ENCODE data around the gene TVP23C. TPM values are rescaled to one million over a fixed set of nuclear protein-coding genes. Genes with fewer than 3 reads are reported as not detected.

The TVP23C gene
- total RNA-seq (2022; extraction: Qiagen RNA extraction): 6.9 to 12.6 TPM (median 8.1 TPM) in 5 replicates

DNA sequence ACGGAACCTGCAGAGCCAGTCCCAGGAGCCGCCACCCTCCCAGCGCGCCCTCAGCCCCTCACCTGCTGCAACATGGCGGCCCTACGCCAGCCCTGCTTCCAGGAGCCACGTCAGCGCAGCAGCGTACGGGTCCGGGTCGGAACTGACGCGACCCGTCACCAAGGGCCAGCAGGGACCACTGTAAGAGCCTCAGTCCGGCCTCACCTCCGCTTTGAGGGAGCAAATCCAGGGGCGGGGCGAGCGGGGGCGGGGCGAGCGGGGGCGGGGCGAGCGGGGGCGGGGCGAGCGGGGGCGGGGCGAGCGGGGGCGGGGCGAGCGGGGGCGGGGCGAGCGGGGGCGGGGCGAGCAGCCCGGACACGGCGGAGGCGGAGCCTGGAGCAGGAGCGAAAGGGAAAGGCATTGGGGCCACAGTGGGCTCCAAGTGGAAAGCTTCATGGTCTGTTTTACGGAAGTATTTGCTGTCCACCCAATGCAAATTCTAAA lies at the start of gene TVP23C:
TVP23C (minus strand) TSS at position 109 of the 483 bp plus-strand sequence; CDS start at position 74, 35 bp downstream.

DNA sequence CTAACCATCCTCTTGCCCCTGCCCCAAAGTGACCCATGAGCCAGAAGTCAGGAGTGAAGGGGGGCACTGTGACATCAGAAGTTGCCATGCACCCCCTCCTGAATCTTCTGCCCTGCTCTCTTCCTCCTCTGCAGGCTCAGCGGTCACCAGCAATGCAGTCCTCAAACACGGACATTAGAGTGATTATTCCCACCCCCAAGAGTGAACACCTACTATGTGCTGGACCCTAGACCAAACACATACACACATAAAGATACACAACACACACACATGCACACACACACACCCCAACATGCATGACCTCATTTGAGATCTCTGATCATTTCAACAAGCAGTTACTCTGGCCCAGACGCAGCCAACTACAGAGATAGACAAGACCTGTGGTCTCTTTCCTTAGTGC lies 95.7 kb downstream of the TVP23C start, which contains the start of gene CDRT4:
CDRT4 (minus strand) TSS at position 30 of the 400 bp plus-strand sequence. CDS start 27,383 bp downstream, outside the sequence.

Other genes starting within 250 kb of the TVP23C start
- gene TEKT3, start 221.9 kb downstream of the TVP23C start, total RNA-seq (2022; extraction: Qiagen RNA extraction): 0.27 to 0.34 TPM (median 0.29 TPM) in 4 of 5 replicates, not detected in the other
- gene CDRT4, start 95.9 kb downstream of the TVP23C start, total RNA-seq (2022; extraction: Qiagen RNA extraction): 0.32 to 1.4 TPM (median 0.86 TPM) in 4 of 5 replicates, not detected in the other
- 1.4 to 4.6 TPM (median 2.3 TPM) in 5 replicates for gene FBXW10B, start 56.2 kb upstream of the TVP23C start, total RNA-seq (2022; extraction: Qiagen RNA extraction)
- 190 to 234 TPM (median 203 TPM) in 5 replicates for gene TRIM16, start 120.8 kb upstream of the TVP23C start, total RNA-seq (2022; extraction: Qiagen RNA extraction)
- gene ZNF286A, start 136.3 kb upstream of the TVP23C start, total RNA-seq (2022; extraction: Qiagen RNA extraction): 21.8 to 32.4 TPM (median 26.5 TPM) in 5 replicates
- gene TBC1D26, start 168.8 kb upstream of the TVP23C start, total RNA-seq (2022; extraction: Qiagen RNA extraction): not detected in 5 replicates

All from A549 treated with Mapracorat at 1 μM for 4 hours (cell line).